ENCODE measurements around the gene NCAPH2. TPM values are rescaled to one million over a fixed set of nuclear protein-coding genes. Genes with fewer than 3 reads are reported as not detected.

NCAPH2 gene
- total and polyA plus RNA-seq, 2 of the 8 experiments (the other 6 are each of a cell fraction or from before 2014, with no cell fraction given), result 62.2 to 81.6 TPM

GRCh38 chr22:50568626-50569025 is 60.6 kb downstream of the NCAPH2 start:
- H3K18ac ChIP-seq (ENCODE audit: extremely low read depth, low read length), result no peak overlapping the region
- FAIRE-seq, result no peak
- no peak overlapping the region for H3K27ac ChIP-seq (ENCODE audit: low read depth, low read length)
- no peak overlapping the region for H3K9ac ChIP-seq (replicated peaks in 1 of 4; ENCODE audit: extremely low read depth in 1 of 4, low read depth in 3 of 4, low read length in 3 of 4)
- no peak overlapping the region for H2AK5ac ChIP-seq (ENCODE audit: low read depth, low read length)
- no peak overlapping the region for H3K56ac ChIP-seq (replicated peaks; ENCODE audit: insufficient read length, low read depth, low read length)
- H3K79me1 ChIP-seq (ENCODE audit: low read depth, low read length), result no peaks in the 10 kb centered on the region
- peaks cover 0 to 2% (median 1%) of the 10 kb centered on the region in 4 experiments; a peak in 5 of 7 replicates for H3K27me3 ChIP-seq (replicated peaks in 1 of 4; ENCODE audit: control insufficient read depth in 3 of 4, extremely low read depth in 1 of 4, insufficient read depth in 3 of 4, low read length in 3 of 4)
- no peak overlapping the region for H2BK20ac ChIP-seq (ENCODE audit: low read length)
- H3K14ac ChIP-seq (ENCODE audit: insufficient read length), result no peak overlapping the region
- WGBS, 2 experiments (ENCODE audit: extremely low coverage in 1 of 2, insufficient coverage in 1 of 2, insufficient read length in 1 of 2, insufficient replicate concordance in 2 of 2, low coverage in 1 of 2, low lambda C conversion rate in 2 of 2, missing lambda C conversion rate in 1 of 2), result 90% methylated on average over 7 of the region's 7 CpGs; no CpG with 5 or more reads in 1 of the 2 experiments
- no peak overlapping the region for H2AFZ ChIP-seq (ENCODE audit: low read length)
- peaks cover 8 to 38% (median 27%) of the 10 kb centered on the region in 4 experiments; a peak in 6 of 8 replicates for H3K36me3 ChIP-seq (ENCODE audit: control insufficient read depth in 2 of 4, insufficient read depth in 4 of 4, low read length in 3 of 4)
- no peak overlapping the region for H2BK12ac ChIP-seq (ENCODE audit: low read depth, low read length)
- no peak overlapping the region for H4K5ac ChIP-seq (ENCODE audit: insufficient read length, low read depth, low read length)
- DNase-seq (ENCODE audit: low read depth in 1 of 2, low spot score in 2 of 2), result no peak
- H4K8ac ChIP-seq (ENCODE audit: extremely low read depth, insufficient read depth, low read length), result no peak overlapping the region
- H3K4me3 ChIP-seq (ENCODE audit: extremely low read depth in 1 of 4, insufficient read depth in 2 of 4, low read depth in 3 of 4, low read length in 4 of 4), result no peak overlapping the region
- H3K23ac ChIP-seq (ENCODE audit: insufficient read length), result no peak overlapping the region
- H4K91ac ChIP-seq (replicated peaks; ENCODE audit: insufficient read length, low read length), result no peak overlapping the region
- TF ChIP-seq YY1 (IDR thresholded peaks at IDR 0.05; ENCODE audit: low read depth, low read length) (no peak), POLR2A (IDR thresholded peaks at IDR 0.05; ENCODE audit: control extremely low read depth in 1 of 2, low read depth in 2 of 2, low read length in 2 of 2) (no peak), HDAC2 (IDR thresholded peaks at IDR 0.05; ENCODE audit: borderline replicate concordance in 1 of 2, low read depth in 2 of 2, low read length in 2 of 2) (no peak), CTBP2 (IDR thresholded peaks at IDR 0.05; ENCODE audit: borderline replicate concordance, insufficient read depth, insufficient read length, low read length) (no peak), SUZ12 (IDR thresholded peaks at IDR 0.05; ENCODE audit: low read length) (no peak)
- TF ChIP-seq, protein P1, sequence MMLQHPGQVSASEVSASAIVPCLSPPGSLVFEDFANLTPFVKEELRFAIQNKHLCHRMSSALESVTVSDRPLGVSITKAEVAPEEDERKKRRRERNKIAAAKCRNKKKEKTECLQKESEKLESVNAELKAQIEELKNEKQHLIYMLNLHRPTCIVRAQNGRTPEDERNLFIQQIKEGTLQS (IDR thresholded peaks at IDR 0.05; ENCODE audit: insufficient read depth, low read depth, low read length), result no peak
- ChIA-PET CTCF (ENCODE audit: partially characterized antibody) (interaction anchor here (0.7 to 2.3 kb wide), 3 partner anchors 52 to 131 kb away, joined by 3 to 7 read pairs (median 4); no protein-coding TSS in a partner anchor), POLR2A (ENCODE audit: partially characterized antibody) (interaction anchor here (1.1 to 2.5 kb wide), 2 partner anchors 10 to 13 kb away, joined by 4 to 8 read pairs; partner anchors contain the start of gene CPT1B)
- no peak overlapping the region for H2BK15ac ChIP-seq (ENCODE audit: low read length)
- H2BK5ac ChIP-seq (ENCODE audit: low read depth, low read length), result no peak overlapping the region
- H3K4me2 ChIP-seq (ENCODE audit: insufficient read depth in 1 of 2, low read depth in 2 of 2, low read length in 2 of 2), result no peak overlapping the region
- H3K23me2 ChIP-seq (ENCODE audit: low read depth, low read length), result no peaks in the 10 kb centered on the region
- H3K79me2 ChIP-seq (ENCODE audit: control insufficient read depth in 1 of 2, insufficient read depth in 2 of 2, low read length in 2 of 2), result no peaks in the 10 kb centered on the region
- no peak overlapping the region for H3K4ac ChIP-seq (replicated peaks; ENCODE audit: insufficient read length, low read depth, low read length)
- no peak overlapping the region for H2BK120ac ChIP-seq (replicated peaks; ENCODE audit: low read depth, low read length)
- peaks cover 4 to 17% of the 10 kb centered on the region in 2 experiments for H4K20me1 ChIP-seq (replicated peaks in 1 of 2; ENCODE audit: control insufficient read depth in 1 of 2, insufficient read depth in 2 of 2, low read length in 2 of 2)
- no peaks in the 10 kb centered on the region for H3K9me3 ChIP-seq (ENCODE audit: insufficient read depth in 2 of 2, low read depth in 1 of 2, low read length in 1 of 2)
- no peaks in the 10 kb centered on the region for H3K4me1 ChIP-seq (replicated peaks in 1 of 4; ENCODE audit: control insufficient read depth in 3 of 4, insufficient read depth in 4 of 4, low read length in 3 of 4)

All from H1 (cell line).